ENCODE data around the gene PIF1.

- no peak for TF ChIP-seq CTCF (IDR thresholded peaks at IDR 0.05)
- no peak for TF ChIP-seq EP300 (IDR thresholded peaks at IDR 0.05)
Measured at GRCh38 chr15:64783796-64784195, 41.7 kb downstream of the PIF1 start.
